ENCODE measurements around the gene PRRT2.

DNA sequence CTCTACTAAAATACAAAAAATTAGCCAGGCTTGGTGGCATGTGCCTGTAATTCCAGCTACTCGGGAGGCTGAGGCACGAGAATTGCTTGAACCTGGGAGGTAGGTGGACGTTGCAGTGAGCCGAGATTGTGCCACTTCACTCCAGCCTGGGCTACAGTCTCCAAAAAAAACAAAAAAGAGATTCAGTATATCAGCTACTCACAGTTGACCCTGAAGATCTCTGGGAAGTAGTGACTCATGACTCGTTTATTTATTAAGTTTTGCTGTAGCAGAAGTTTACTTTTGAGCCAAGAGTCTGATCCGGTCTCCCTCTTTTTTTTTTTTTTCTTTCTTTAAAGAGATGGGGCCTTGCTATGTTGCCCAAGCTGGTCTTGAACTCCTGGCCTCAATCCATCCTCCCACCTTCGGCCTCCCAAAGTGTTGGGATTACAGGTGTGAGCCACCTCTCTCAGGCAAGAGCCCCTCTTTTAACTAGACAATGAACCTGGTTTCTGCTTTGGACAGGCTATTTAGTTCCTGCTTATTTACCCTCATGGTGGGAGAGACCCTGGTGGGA is 12.7 kb downstream of the PRRT2 start:
- TF ChIP-seq, protein P1, sequence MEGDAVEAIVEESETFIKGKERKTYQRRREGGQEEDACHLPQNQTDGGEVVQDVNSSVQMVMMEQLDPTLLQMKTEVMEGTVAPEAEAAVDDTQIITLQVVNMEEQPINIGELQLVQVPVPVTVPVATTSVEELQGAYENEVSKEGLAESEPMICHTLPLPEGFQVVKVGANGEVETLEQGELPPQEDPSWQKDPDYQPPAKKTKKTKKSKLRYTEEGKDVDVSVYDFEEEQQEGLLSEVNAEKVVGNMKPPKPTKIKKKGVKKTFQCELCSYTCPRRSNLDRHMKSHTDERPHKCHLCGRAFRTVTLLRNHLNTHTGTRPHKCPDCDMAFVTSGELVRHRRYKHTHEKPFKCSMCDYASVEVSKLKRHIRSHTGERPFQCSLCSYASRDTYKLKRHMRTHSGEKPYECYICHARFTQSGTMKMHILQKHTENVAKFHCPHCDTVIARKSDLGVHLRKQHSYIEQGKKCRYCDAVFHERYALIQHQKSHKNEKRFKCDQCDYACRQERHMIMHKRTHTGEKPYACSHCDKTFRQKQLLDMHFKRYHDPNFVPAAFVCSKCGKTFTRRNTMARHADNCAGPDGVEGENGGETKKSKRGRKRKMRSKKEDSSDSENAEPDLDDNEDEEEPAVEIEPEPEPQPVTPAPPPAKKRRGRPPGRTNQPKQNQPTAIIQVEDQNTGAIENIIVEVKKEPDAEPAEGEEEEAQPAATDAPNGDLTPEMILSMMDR (IDR thresholded peaks at IDR 0.05) = no peak
- no peak for TF ChIP-seq ZFX (IDR thresholded peaks at IDR 0.05; ENCODE audit: borderline replicate concordance)

Measured in 22Rv1 (cell line).